Activated CD8-positive, alpha-beta T cell treated with anti-CD3 and anti-CD28 coated beads, Interleukin-2, amount 10 ng/mL, durations not matched to agents 7 days and 5 days (primary cell): ENCODE results near the gene PDPR. TPM values are rescaled to one million over a fixed set of nuclear protein-coding genes. Genes with fewer than 3 reads are reported as not detected.
"Not testable (repeated sequence)": the region's sequence is repeated elsewhere in the genome, so short reads cannot be mapped to it uniquely, and the experiment has no call there.

Experiments used
- ATAC-seq: fragments of 150-1000 bp; cut with Tn5 transposase; one replicate; pipeline ENCODE4 v1.10.0; 2021; ENCODE audit warnings: moderate library complexity
- CTCF ChIA-PET: fragments of 350-600 bp; sonication (Branson Sonifier 250); formaldehyde crosslinking; loops from one replicate; lab custom pipeline; 2021; ENCODE audit warnings: antibody characterized with exemption; lab: Charles Lee
- POLR2A ChIA-PET: fragments of 350-600 bp; sonication (Branson Sonifier 250); formaldehyde crosslinking; loops from one replicate; lab custom pipeline; 2021; ENCODE audit warnings: antibody characterized with exemption; lab: Charles Lee
- DNase-seq: peaks from one replicate; pipeline ENCODE4 v3.0.0-alpha.2; 2020
- H3K27ac Mint-ChIP-seq: one replicate; pipeline ENCODE4 v1.8.0; 2021; ENCODE audit warnings: mild to moderate bottlenecking, mixed read lengths
- H3K27me3 Mint-ChIP-seq: one replicate; pipeline ENCODE4 v1.8.0; 2021; ENCODE audit warnings: low read depth, mixed read lengths
- H3K36me3 Mint-ChIP-seq: one replicate; pipeline ENCODE4 v1.8.0; 2021; ENCODE audit warnings: low read depth, mixed read lengths
- H3K4me1 Mint-ChIP-seq: one replicate; pipeline ENCODE4 v1.8.0; 2021; ENCODE audit warnings: low read depth, mixed read lengths
- H3K4me3 Mint-ChIP-seq: one replicate; pipeline ENCODE4 v1.8.0; 2021; ENCODE audit warnings: mild to moderate bottlenecking, mixed read lengths
- H3K9me3 Mint-ChIP-seq: one replicate; pipeline ENCODE4 v1.8.0; 2022; ENCODE audit warnings: mixed read lengths; ENCODE audit not compliant: insufficient read depth
- total RNA-seq, 2 experiments: library from RNA; stranded (reverse); gene quantifications; one replicate each; pipeline ENCODE4 v1.2.3, GENCODE V29; 2021

The PDPR gene
- total RNA-seq, 2 experiments from 2014 or later = 22.8 to 23.3 TPM

DNA sequence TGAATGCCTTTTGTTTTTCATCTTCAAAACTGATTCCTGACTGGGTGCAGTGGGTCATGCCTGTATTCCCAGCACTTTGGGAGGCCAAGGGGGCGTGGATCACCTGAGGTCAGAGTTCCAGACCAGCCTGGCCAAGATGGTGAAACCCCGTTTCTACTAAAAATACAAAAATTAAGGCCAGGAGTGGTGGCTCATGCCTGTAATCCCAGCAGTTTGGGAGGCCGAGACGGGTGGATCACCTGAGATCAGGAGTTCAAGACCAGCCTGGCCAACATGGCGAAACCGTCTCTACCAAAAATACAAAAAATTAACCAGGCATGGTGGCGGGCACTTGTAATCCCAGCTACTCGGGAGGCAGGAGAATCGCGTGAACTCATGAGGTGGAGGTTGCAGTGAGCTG, 28.6 kb downstream of the PDPR start:
- peaks cover 39% of the 10 kb centered on the region for H3K36me3 Mint-ChIP-seq
- H3K4me1 Mint-ChIP-seq, POLR2A ChIA-PET, H3K27me3 Mint-ChIP-seq, CTCF ChIA-PET, ATAC-seq, DNase-seq, H3K27ac Mint-ChIP-seq, H3K4me3 Mint-ChIP-seq, H3K9me3 Mint-ChIP-seq: not testable (repeated sequence)

DNA sequence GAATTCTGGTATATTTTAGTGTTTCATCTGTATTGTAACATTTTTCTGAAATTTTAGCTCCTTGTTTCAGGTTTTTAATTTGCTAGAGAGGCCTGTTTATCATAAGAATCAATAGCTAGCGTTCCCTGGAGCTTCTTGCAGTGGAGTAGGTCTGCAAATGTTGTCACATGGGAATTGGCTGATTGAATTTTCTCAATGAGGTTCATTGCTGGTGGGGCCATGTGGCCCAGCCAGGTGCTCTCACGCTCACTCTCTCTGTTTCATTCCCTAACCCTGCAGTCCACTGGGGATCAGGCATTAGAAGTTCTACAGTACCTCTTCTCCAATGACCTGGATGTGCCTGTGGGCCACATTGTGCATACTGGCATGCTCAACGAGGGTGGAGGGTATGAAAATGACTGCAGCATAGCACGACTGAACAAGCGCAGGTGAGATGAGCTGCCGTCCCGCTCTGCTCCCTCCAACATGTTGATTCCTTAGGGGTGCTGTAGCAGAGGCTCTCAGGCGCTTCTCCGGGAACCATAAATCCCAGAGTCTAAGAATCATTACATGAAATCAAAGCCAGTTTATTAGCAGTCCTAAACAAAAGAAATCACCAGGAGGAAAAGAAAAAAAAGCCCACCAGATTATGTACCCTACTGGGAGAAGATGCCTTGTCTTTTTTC, 29.2 kb downstream of the PDPR start:
- H3K27me3 Mint-ChIP-seq, POLR2A ChIA-PET, H3K4me1 Mint-ChIP-seq, H3K27ac Mint-ChIP-seq, H3K4me3 Mint-ChIP-seq, DNase-seq, H3K9me3 Mint-ChIP-seq, ATAC-seq, CTCF ChIA-PET: not testable (repeated sequence)
- peaks cover 40% of the 10 kb centered on the region for H3K36me3 Mint-ChIP-seq

DNA sequence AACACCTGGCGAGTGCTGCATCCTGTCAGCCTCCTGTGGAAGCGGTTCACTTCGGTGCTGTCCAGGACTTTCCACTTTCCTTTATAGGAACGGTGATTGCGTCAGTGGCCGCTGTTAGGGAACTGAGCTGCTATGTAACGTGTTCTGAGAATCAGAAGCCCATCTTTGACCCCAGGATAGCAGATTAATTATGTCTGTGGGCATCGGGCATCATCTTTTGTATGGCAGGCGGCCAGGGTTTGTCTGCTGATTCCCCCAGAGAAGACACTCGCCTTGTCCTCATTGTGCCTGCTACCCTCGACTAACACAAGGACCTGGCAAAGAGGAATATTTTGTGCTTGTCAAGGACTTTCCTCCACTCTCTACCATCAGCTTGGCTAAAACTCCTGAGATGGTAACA, 33.7 kb downstream of the PDPR start:
- H3K27ac Mint-ChIP-seq, H3K9me3 Mint-ChIP-seq, CTCF ChIA-PET, POLR2A ChIA-PET, DNase-seq, H3K4me1 Mint-ChIP-seq, H3K27me3 Mint-ChIP-seq, ATAC-seq, H3K4me3 Mint-ChIP-seq: not testable (repeated sequence)
- peaks cover 45% of the 10 kb centered on the region for H3K36me3 Mint-ChIP-seq

DNA sequence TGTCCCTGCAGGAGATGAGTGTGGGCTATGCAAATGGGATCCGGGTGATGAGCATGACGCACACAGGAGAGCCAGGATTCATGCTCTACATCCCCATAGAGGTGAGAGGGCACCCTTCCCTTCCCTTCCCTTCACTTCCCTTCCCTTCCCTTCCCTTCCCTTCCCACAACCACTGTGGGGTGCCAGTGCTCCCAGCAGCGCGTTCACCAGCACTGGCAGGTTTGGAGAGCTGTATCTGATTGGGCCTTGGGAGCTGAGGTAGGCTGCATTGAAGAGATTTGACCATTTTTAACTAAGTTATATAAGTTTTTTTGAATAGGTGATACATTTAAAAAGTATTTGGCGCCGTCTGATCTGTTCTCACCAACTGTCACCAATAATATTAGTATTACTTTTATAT, 34.3 kb downstream of the PDPR start:
- H3K27ac Mint-ChIP-seq, H3K27me3 Mint-ChIP-seq, POLR2A ChIA-PET, CTCF ChIA-PET, H3K4me1 Mint-ChIP-seq, H3K4me3 Mint-ChIP-seq, H3K9me3 Mint-ChIP-seq, DNase-seq, ATAC-seq: not testable (repeated sequence)
- peaks cover 45% of the 10 kb centered on the region for H3K36me3 Mint-ChIP-seq

DNA sequence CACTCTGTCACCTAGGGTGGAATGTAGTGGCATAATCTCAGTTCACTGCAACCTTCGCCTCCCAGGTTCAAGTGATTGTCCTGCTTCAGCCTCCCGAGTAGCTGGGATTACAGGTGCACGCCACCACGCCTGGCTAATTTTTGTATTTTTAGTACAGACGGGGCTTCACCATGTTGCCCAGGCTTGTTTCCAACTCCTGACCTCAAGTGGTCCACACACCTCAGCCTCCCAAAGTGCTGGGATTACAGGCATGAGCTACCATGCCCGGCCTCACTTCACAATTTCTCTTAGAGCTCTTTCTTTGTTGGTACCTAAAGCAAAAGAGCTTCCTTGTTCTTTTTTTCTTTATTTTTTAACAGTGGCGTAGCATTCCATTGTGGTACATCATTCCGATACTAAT, 35.2 kb downstream of the PDPR start:
- H3K4me3 Mint-ChIP-seq, POLR2A ChIA-PET, H3K9me3 Mint-ChIP-seq, H3K4me1 Mint-ChIP-seq, ATAC-seq, H3K27me3 Mint-ChIP-seq, DNase-seq, CTCF ChIA-PET, H3K27ac Mint-ChIP-seq: not testable (repeated sequence)
- H3K36me3 Mint-ChIP-seq = peaks cover 46% of the 10 kb centered on the region

DNA sequence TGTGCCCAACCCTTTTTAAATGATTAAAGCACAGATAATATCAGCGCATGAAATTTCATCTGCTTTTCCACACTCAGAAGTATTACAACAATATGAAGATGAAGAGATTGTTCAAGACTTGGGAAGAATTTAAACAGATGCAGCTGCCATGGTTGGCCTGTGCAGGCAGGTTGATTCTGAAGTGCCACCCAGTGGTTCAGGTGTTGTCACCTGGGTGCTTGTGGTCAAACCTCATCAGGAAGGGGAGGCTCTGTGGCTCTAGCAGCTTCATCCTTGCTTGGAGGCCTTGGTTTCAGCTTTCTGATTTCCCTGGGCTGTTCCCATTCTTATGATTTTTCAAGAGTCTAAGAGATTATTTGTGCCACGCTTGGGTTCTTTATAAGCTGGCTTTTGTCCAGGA, 37.3 kb downstream of the PDPR start:
- peaks cover 9% of the 10 kb centered on the region for H3K4me1 Mint-ChIP-seq
- no peaks in the 10 kb centered on the region for H3K9me3 Mint-ChIP-seq
- H3K4me3 Mint-ChIP-seq = no peak overlapping the region
- H3K27me3 Mint-ChIP-seq = no peaks in the 10 kb centered on the region
- H3K36me3 Mint-ChIP-seq = peaks cover 48% of the 10 kb centered on the region
- CTCF ChIA-PET = interaction anchor here (1.7 kb wide), 1 partner anchor 13 kb away, joined by 5 read pairs; no protein-coding TSS in a partner anchor
- no peak overlapping the region for H3K27ac Mint-ChIP-seq
- DNase-seq = peak; percentile 36
- ATAC-seq = no peak
- POLR2A ChIA-PET = no interaction called here

DNA sequence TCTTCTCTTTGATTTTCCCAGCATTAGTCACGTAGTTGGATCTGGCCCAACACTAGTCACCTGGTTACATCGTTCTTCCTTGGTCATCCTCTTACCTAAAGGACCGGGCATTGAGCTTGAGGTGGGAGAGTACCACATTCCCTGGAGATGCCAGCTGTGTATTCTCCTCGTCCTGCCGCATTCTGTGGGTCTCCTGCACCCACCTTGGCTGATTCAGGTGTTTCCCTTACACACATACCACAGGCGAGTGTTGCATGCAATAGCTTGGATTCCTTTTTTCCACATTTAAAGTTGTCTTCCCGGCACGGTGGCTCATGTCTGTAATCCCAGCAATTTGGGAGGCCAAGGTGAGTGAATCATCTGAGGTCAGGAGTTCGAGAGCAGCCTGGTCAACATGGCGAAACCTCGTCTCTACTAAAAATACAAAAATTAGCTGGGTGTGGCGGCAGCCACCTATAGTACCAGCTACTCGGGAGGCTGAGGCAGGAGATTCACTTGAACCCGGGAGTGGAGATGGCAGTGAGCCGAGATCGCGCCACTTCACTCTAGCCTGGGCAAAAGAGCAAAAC, 37.9 kb downstream of the PDPR start:
- Mint-ChIP-seq H3K27ac (no peak overlapping the region), H3K4me3 (no peak overlapping the region), H3K9me3 (no peaks in the 10 kb centered on the region), H3K36me3 (peaks cover 53% of the 10 kb centered on the region), H3K27me3 (no peaks in the 10 kb centered on the region), H3K4me1 (peaks cover 9% of the 10 kb centered on the region)
- DNase-seq (no peak), ATAC-seq (no peak)
- ChIA-PET POLR2A (no interaction called here), CTCF (interaction anchor here (1.7 kb wide), 1 partner anchor 13 kb away, joined by 4 read pairs; no protein-coding TSS in a partner anchor)

DNA sequence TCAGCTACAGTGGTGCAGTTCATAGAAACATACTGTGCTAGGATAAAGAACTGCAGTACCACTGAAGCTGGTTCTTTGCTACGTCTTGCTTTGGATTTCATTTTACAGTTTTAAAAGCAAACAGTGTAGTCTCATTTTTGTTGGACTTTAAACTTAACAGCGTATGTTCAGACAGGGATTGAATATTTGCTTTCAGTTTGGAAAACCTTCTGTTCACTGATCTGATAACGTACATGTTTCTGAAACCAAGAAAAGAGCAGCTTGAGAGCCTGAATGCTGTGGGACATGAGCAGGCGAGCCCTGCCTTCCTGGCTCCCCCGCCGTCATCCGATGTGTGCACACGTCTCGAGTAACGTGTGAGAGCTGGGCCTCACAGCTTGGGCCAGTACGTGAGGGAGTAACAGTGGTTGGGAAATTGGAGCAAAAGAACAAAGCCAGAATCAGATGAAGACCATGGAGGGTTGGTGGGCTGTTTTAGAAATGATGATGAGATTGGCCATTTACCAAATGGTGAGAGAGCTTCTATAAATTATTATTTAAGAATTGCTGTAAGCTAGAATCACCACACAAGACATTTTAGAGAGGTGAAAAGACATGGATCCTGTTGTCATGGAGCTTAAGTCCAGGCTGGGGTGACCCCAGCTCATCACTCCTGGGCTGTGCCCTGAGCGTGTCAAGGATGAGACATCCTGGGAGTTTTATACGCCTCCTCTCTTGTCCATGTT, 38.6 kb downstream of the PDPR start:
- ATAC-seq (no peak), DNase-seq (no peak)
- ChIA-PET CTCF (interaction anchor here (1.7 kb wide), 1 partner anchor 12 kb away, joined by 4 read pairs; no protein-coding TSS in a partner anchor), POLR2A (no interaction called here)
- no peak overlapping the region for H3K4me3 Mint-ChIP-seq
- H3K9me3 Mint-ChIP-seq = no peaks in the 10 kb centered on the region
- peaks cover 59% of the 10 kb centered on the region for H3K36me3 Mint-ChIP-seq
- H3K4me1 Mint-ChIP-seq = peaks cover 9% of the 10 kb centered on the region
- no peak overlapping the region for H3K27ac Mint-ChIP-seq
- H3K27me3 Mint-ChIP-seq = no peaks in the 10 kb centered on the region

DNA sequence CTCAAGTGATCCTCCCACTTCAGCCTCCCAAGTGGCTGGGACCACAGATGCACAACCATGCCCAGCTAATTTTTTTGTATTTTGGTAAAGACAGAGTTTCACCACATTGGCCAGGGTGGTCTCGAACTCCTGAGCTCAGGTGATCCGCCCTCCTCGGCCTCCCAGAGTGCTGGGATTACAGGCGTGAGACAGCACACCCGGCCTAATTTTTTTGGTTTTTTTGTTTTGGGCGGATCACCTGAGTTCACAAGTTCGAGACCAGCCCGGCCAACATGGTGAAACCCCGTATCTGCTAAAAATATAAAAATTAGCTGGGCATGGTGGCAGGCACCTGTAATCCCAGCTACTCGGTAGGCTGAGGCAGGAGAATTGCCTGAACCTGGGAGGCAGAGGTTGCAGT, 40.6 kb downstream of the PDPR start:
- ATAC-seq, H3K9me3 Mint-ChIP-seq, CTCF ChIA-PET, H3K4me1 Mint-ChIP-seq, POLR2A ChIA-PET, DNase-seq, H3K4me3 Mint-ChIP-seq, H3K27me3 Mint-ChIP-seq, H3K27ac Mint-ChIP-seq: not testable (repeated sequence)
- peaks cover 52% of the 10 kb centered on the region for H3K36me3 Mint-ChIP-seq

DNA sequence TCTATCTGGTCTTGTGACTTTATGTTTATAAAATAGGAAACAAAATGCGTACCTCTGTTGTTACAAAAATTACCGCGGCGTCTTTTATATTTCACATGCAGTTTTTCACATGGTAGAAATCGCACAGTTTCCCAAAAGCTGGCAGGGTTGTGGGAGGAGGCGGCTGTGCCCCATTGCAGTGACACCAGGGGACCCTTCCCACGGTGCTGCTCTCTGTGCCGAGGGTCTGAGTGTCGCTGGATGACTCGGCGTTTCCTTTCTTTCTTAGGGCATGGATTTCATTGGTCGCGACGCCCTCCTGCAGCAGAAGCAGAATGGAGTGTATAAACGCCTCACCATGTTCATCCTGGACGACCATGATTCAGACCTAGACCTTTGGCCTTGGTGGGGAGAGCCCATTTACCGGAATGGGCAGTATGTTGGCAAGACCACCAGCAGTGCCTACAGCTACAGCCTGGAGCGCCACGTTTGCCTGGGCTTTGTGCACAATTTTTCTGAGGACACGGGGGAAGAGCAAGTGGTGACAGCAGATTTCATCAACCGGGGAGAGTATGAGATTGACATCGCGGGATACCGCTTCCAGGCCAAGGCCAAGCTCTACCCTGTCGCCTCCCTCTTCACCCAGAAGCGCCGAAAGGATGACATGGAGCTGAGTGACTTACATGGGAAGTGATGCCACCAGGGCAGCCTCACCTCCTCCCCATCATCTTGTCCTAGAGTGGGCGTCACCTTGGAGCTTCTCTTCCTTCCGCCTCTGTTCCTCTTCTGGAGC, 42.3 kb downstream of the PDPR start:
- Mint-ChIP-seq H3K27me3 (no peaks in the 10 kb centered on the region), H3K9me3 (no peaks in the 10 kb centered on the region), H3K4me1 (peaks cover 3% of the 10 kb centered on the region), H3K4me3 (no peak overlapping the region), H3K36me3 (peaks cover 46% of the 10 kb centered on the region), H3K27ac (no peak overlapping the region)
- DNase-seq = no peak
- ChIA-PET POLR2A (no interaction called here), CTCF (interaction anchor here (1.5 kb wide), 1 partner anchor 255 kb away, joined by 3 read pairs; no protein-coding TSS in a partner anchor)
- ATAC-seq = no peak

DNA sequence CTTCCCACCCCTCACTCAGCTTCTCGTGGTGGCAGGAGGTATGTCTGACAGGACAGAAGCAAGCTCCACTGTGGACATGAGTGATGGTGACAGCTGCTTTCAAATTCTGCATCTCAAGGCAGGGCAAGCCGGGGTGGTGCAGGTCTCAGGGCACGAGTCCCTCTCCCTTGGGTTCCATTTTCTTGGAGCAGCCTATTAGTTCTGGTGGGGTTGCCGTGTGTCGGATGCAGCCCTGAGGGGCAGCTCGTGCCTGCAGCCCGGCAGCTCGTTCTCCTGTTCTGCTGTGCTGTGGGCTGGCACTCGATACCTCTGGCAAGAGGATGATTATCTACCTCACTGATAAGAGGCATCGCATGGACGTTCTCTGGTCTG, 43.0 kb downstream of the PDPR start:
- ChIA-PET CTCF (interaction anchor here (1.5 kb wide), 1 partner anchor 255 kb away, joined by 3 read pairs; no protein-coding TSS in a partner anchor), POLR2A (no interaction called here)
- DNase-seq (no peak), ATAC-seq (no peak)
- Mint-ChIP-seq H3K27me3 (no peaks in the 10 kb centered on the region), H3K4me1 (no peaks in the 10 kb centered on the region), H3K4me3 (no peak overlapping the region), H3K9me3 (no peaks in the 10 kb centered on the region), H3K36me3 (peaks cover 43% of the 10 kb centered on the region), H3K27ac (no peak overlapping the region)
